ENCODE measurements around the gene TEKT2.

- no peak for TF ChIP-seq CTCF (IDR thresholded peaks at IDR 0.05)
- no peak for TF ChIP-seq POLR2AphosphoS5 (IDR thresholded peaks at IDR 0.05)
Observed at GRCh38 chr1:36100376-36100775, 16.5 kb downstream of the TEKT2 start.

All from breast epithelium (tissue), 3 donors.